ENCODE measurements around the gene SIX5.

SIX5 gene

DNA sequence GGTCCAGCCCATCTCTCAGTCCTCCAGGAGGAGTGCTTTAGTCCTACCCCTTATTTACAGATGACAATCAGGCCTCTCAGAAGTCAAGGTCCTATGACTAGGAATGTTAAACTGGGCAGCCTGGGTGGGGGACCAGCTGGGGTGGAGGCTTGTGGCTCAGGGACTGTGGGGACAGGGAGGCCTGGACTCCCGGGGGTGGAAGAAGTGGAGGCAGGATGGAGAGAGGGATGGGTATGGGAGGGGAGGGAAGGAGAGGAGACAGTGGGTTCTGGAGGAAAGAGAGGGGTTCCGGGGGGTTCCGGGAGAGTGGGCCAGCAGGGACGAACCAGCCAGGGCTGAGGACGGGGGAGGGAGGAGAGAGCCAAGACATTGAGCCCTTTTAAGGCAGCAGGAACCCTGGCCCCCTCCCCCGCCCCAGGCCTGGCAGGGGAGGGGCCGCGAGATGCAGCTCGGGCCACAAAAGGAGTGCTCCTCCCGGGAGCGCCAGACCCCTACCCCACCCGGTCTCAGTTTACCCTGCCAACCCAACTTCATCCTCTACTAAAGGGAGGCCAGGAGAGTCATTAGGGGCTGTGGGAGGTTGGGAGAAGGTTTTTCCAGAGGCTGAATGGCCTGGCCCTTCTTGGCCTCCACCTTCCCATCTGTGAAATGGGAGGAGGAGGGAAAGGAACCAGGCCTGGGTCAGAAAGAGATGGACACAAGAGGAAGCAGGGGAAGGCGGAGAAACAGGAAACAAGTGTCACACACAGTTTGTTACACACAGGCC lies 11.6 kb upstream of the SIX5 start:
- TF ChIP-seq, protein P1, sequence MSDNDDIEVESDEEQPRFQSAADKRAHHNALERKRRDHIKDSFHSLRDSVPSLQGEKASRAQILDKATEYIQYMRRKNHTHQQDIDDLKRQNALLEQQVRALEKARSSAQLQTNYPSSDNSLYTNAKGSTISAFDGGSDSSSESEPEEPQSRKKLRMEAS (IDR thresholded peaks at IDR 0.05; ENCODE audit: low read depth, low read length): no peak
- no peak for TF ChIP-seq POLR2A (IDR thresholded peaks at IDR 0.05; ENCODE audit: extremely low read depth, insufficient read length)
- TF ChIP-seq, protein P2, sequence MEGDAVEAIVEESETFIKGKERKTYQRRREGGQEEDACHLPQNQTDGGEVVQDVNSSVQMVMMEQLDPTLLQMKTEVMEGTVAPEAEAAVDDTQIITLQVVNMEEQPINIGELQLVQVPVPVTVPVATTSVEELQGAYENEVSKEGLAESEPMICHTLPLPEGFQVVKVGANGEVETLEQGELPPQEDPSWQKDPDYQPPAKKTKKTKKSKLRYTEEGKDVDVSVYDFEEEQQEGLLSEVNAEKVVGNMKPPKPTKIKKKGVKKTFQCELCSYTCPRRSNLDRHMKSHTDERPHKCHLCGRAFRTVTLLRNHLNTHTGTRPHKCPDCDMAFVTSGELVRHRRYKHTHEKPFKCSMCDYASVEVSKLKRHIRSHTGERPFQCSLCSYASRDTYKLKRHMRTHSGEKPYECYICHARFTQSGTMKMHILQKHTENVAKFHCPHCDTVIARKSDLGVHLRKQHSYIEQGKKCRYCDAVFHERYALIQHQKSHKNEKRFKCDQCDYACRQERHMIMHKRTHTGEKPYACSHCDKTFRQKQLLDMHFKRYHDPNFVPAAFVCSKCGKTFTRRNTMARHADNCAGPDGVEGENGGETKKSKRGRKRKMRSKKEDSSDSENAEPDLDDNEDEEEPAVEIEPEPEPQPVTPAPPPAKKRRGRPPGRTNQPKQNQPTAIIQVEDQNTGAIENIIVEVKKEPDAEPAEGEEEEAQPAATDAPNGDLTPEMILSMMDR (IDR thresholded peaks at IDR 0.05; ENCODE audit: low read depth, low read length): no peak
- TF ChIP-seq MYC (IDR thresholded peaks at IDR 0.05; ENCODE audit: low read depth, low read length): no peak
- no peak for DNase-seq (ENCODE audit: low read depth)

DNA sequence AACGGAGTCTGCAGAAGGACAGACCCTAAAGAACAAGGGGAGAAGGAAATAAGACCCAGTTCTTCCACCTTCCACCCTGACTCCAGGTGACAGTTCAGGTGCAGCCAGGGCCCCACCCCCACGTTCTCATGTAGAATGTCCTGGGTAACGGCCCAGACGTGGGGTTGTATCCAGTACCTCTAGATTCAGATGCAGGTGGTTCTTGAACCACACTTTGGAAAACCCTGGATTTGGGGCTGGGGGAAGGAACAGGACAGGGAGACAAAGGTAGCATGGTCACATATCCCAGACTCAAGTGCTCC lies 11.0 kb upstream of the SIX5 start:
- no peak overlapping the region for H3K4me3 ChIP-seq (ENCODE audit: low read depth, low read length)
- TF ChIP-seq, protein P2 (IDR thresholded peaks at IDR 0.05; ENCODE audit: low read depth, low read length): no peak
- TF ChIP-seq, protein P1 (IDR thresholded peaks at IDR 0.05; ENCODE audit: low read depth, low read length): no peak
- no peak for TF ChIP-seq POLR2A (IDR thresholded peaks at IDR 0.05; ENCODE audit: extremely low read depth, insufficient read length)
- TF ChIP-seq MYC (IDR thresholded peaks at IDR 0.05; ENCODE audit: low read depth, low read length): no peak
- DNase-seq (ENCODE audit: low read depth): no peak

More for the DNA sequence above, 11.6 kb upstream of the SIX5 start:
- H3K4me3 ChIP-seq (ENCODE audit: low read depth, low read length): no peak overlapping the region

DNA sequence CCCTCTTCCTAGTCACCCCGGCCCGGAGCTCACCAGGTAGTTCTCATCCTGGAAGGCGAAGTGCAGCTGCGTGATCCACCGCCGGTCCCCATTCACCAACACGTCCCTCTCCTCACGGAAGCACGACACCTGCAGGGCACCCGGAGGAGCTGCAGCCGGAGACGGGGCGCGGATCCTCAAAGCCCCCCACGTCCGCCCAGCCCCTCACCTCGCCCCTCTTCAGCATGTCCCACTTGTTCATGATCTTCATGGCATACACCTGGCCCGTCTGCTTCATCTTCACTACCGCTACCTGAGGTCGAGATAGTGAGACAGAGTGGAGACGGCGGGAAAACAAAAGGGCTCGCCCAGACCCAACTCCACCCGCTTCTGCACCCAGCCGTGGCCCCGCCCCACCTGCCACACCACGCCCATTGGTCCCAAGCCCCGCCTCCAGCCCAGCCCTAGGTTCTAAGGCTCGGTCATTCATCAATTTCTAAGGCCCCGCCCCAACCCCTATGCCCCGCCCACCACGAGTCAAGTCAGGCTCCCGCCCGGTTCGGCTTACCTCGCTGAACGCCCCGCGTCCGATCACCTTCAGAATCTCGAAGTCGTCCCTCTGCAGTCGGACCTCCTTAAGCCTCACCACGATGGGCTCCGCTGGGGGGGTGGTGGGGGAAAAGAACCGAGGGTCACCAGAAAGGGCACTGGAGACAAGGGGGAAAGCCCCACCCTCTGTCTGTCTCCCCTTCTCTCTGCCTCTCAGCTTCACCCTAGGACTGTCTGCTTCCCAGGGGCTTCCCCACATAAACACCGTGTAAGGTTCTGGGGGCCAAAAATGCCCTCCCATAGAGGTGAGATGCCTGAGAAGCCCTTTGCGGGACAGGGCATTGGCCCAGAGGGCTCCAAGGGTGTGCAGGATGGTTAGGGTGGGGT lies 10.4 kb upstream of the SIX5 start:
- no peak for TF ChIP-seq POLR2A (IDR thresholded peaks at IDR 0.05; ENCODE audit: extremely low read depth, insufficient read length)
- TF ChIP-seq, protein P1 (IDR thresholded peaks at IDR 0.05; ENCODE audit: low read depth, low read length): no peak
- TF ChIP-seq, protein P2 (IDR thresholded peaks at IDR 0.05; ENCODE audit: low read depth, low read length): peak; percentile 48
- no peak for TF ChIP-seq MYC (IDR thresholded peaks at IDR 0.05; ENCODE audit: low read depth, low read length)
- no peak overlapping the region for H3K4me3 ChIP-seq (ENCODE audit: low read depth, low read length)
- peak; percentile 70 for DNase-seq (ENCODE audit: low read depth)

DNA sequence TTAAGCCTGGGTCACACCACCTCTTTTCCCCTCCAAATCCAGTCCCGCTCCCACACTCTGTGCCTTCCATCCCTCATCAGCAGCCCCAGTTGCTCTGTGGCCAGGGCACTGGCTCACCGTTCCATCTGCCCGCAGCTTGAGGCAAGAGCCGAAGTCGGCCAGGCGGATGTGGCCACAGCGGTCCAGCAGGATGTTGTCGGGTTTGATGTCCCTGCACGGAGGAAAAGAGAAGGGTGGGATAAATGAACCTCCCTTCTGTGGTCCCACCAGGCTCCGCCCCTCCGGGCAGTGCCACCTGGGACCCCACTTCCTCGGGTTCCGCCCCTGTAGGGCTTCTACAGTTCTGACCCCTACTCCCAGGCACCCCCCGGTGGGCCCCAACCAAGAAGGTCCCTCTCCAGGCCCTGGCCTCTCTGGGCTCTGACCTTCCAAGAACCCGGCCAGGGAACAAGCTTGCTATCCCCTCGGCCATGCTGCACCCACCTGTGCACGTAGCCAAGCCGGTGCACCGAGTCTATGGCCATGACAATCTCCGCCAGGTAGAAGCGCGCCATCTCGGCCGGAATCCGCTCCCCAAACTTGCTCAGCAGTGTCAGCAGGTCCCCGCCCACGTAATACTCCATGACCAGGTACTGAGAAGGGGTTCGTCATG lies 9.1 kb upstream of the SIX5 start:
- TF ChIP-seq, protein P2 (IDR thresholded peaks at IDR 0.05; ENCODE audit: low read depth, low read length): no peak
- H3K4me3 ChIP-seq (ENCODE audit: low read depth, low read length): no peak overlapping the region
- DNase-seq (ENCODE audit: low read depth): no peak

DNA sequence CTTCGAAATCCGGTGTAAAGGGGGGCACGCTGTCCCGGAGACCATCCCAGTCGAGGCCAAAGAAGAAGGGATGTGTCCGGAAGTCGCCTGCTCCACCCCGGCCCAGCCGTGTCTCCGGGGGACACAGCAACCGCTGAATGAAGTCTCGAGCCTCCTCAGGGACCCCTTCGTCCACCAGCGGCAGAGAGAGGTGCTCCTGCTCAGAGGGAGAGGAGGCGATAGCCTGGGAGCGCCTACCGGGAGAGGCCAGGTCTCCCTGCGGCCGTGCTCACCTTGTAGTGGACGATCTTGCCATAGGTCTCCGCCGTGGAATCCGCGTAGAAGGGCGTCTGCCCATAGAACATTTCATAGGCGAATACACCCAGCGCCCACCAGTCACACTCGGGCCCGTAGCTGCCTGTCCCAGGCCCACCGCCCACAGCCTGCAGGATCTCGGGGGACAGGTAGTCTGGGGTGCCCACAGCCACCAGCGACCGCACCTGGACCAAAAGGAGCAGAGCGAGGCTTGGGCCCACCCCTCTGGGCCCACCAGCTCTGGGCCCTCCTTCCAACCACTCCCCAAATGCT lies 8.4 kb upstream of the SIX5 start:
- no peak for DNase-seq (ENCODE audit: low read depth)
- TF ChIP-seq POLR2A (IDR thresholded peaks at IDR 0.05; ENCODE audit: extremely low read depth, insufficient read length): no peak
- TF ChIP-seq, protein P2 (IDR thresholded peaks at IDR 0.05; ENCODE audit: low read depth, low read length): no peak
- TF ChIP-seq, protein P1 (IDR thresholded peaks at IDR 0.05; ENCODE audit: low read depth, low read length): no peak
- TF ChIP-seq MYC (IDR thresholded peaks at IDR 0.05; ENCODE audit: low read depth, low read length): no peak
- no peak overlapping the region for H3K4me3 ChIP-seq (ENCODE audit: low read depth, low read length)
